ENCODE measurements around the gene SSBP4. TPM values are rescaled to one million over a fixed set of nuclear protein-coding genes. Genes with fewer than 3 reads are reported as not detected.
A peak's percentile ranks its signal among the peaks of the same experiment; 100 is the strongest.

SSBP4 gene
- total and polyA plus RNA-seq, 9 of the 15 experiments (the other 6 are each of a cell fraction or from before 2014, with no cell fraction given): 1.1 to 189 (median 39.0) TPM

DNA sequence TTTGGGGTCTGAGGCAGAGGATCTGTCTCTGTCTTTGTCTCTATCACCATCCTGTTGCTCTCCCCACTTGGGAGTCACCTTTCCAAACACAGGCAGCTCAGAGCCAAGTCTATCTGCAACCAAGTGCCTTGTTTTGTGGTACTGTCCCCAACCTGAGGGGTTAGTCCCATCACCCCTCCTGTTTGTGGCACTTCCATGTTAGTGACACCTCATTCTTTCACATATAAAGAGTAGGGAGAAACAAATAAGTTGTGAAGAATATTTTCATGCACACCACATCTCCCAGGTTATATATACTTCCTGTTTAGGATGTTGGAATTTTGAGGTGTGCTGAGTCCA, 29.5 kb upstream of the SSBP4 start (continued):
- TF ChIP-seq, protein P1, sequence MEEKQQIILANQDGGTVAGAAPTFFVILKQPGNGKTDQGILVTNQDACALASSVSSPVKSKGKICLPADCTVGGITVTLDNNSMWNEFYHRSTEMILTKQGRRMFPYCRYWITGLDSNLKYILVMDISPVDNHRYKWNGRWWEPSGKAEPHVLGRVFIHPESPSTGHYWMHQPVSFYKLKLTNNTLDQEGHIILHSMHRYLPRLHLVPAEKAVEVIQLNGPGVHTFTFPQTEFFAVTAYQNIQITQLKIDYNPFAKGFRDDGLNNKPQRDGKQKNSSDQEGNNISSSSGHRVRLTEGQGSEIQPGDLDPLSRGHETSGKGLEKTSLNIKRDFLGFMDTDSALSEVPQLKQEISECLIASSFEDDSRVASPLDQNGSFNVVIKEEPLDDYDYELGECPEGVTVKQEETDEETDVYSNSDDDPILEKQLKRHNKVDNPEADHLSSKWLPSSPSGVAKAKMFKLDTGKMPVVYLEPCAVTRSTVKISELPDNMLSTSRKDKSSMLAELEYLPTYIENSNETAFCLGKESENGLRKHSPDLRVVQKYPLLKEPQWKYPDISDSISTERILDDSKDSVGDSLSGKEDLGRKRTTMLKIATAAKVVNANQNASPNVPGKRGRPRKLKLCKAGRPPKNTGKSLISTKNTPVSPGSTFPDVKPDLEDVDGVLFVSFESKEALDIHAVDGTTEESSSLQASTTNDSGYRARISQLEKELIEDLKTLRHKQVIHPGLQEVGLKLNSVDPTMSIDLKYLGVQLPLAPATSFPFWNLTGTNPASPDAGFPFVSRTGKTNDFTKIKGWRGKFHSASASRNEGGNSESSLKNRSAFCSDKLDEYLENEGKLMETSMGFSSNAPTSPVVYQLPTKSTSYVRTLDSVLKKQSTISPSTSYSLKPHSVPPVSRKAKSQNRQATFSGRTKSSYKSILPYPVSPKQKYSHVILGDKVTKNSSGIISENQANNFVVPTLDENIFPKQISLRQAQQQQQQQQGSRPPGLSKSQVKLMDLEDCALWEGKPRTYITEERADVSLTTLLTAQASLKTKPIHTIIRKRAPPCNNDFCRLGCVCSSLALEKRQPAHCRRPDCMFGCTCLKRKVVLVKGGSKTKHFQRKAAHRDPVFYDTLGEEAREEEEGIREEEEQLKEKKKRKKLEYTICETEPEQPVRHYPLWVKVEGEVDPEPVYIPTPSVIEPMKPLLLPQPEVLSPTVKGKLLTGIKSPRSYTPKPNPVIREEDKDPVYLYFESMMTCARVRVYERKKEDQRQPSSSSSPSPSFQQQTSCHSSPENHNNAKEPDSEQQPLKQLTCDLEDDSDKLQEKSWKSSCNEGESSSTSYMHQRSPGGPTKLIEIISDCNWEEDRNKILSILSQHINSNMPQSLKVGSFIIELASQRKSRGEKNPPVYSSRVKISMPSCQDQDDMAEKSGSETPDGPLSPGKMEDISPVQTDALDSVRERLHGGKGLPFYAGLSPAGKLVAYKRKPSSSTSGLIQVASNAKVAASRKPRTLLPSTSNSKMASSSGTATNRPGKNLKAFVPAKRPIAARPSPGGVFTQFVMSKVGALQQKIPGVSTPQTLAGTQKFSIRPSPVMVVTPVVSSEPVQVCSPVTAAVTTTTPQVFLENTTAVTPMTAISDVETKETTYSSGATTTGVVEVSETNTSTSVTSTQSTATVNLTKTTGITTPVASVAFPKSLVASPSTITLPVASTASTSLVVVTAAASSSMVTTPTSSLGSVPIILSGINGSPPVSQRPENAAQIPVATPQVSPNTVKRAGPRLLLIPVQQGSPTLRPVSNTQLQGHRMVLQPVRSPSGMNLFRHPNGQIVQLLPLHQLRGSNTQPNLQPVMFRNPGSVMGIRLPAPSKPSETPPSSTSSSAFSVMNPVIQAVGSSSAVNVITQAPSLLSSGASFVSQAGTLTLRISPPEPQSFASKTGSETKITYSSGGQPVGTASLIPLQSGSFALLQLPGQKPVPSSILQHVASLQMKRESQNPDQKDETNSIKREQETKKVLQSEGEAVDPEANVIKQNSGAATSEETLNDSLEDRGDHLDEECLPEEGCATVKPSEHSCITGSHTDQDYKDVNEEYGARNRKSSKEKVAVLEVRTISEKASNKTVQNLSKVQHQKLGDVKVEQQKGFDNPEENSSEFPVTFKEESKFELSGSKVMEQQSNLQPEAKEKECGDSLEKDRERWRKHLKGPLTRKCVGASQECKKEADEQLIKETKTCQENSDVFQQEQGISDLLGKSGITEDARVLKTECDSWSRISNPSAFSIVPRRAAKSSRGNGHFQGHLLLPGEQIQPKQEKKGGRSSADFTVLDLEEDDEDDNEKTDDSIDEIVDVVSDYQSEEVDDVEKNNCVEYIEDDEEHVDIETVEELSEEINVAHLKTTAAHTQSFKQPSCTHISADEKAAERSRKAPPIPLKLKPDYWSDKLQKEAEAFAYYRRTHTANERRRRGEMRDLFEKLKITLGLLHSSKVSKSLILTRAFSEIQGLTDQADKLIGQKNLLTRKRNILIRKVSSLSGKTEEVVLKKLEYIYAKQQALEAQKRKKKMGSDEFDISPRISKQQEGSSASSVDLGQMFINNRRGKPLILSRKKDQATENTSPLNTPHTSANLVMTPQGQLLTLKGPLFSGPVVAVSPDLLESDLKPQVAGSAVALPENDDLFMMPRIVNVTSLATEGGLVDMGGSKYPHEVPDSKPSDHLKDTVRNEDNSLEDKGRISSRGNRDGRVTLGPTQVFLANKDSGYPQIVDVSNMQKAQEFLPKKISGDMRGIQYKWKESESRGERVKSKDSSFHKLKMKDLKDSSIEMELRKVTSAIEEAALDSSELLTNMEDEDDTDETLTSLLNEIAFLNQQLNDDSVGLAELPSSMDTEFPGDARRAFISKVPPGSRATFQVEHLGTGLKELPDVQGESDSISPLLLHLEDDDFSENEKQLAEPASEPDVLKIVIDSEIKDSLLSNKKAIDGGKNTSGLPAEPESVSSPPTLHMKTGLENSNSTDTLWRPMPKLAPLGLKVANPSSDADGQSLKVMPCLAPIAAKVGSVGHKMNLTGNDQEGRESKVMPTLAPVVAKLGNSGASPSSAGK (IDR thresholded peaks at IDR 0.05): no peak
- TF ChIP-seq ZNF23 (CRISPR knock-in tag; IDR thresholded peaks at IDR 0.05) (no peak), PTBP1 (IDR thresholded peaks at IDR 0.05; ENCODE audit: low read depth, low read length) (no peak), CBX2 (IDR thresholded peaks at IDR 0.05; ENCODE audit: insufficient read depth, low read length, poor library complexity, severe bottlenecking) (no peak), MYC (IDR thresholded peaks at IDR 0.05; ENCODE audit: low read depth, low read length) (no peak), MYC (CRISPR knock-in tag; IDR thresholded peaks at IDR 0.05; ENCODE audit: borderline replicate concordance, low read depth) (no peak), PHB (CRISPR knock-in tag; IDR thresholded peaks at IDR 0.05) (no peak), SMARCA4 (IDR thresholded peaks at IDR 0.05) (no peak), ZSCAN29 (IDR thresholded peaks at IDR 0.05) (no peak), IRF2 (CRISPR knock-in tag; IDR thresholded peaks at IDR 0.05) (no peak), FOXK1 (CRISPR knock-in tag; IDR thresholded peaks at IDR 0.05; ENCODE audit: borderline replicate concordance) (no peak), POLR2AphosphoS5 (IDR thresholded peaks at IDR 0.05; ENCODE audit: control insufficient read depth, insufficient read depth, low read depth, low read length) (0 out of 2 replicates have a peak, but pooled peaks have one; percentile 17)
- TF ChIP-seq, protein P2, sequence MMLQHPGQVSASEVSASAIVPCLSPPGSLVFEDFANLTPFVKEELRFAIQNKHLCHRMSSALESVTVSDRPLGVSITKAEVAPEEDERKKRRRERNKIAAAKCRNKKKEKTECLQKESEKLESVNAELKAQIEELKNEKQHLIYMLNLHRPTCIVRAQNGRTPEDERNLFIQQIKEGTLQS (IDR thresholded peaks at IDR 0.05): no peak
- TF ChIP-seq, protein P2 (CRISPR knock-in tag; conservative IDR thresholded peaks at IDR 0.05): no peak
- TF ChIP-seq, protein P3, sequence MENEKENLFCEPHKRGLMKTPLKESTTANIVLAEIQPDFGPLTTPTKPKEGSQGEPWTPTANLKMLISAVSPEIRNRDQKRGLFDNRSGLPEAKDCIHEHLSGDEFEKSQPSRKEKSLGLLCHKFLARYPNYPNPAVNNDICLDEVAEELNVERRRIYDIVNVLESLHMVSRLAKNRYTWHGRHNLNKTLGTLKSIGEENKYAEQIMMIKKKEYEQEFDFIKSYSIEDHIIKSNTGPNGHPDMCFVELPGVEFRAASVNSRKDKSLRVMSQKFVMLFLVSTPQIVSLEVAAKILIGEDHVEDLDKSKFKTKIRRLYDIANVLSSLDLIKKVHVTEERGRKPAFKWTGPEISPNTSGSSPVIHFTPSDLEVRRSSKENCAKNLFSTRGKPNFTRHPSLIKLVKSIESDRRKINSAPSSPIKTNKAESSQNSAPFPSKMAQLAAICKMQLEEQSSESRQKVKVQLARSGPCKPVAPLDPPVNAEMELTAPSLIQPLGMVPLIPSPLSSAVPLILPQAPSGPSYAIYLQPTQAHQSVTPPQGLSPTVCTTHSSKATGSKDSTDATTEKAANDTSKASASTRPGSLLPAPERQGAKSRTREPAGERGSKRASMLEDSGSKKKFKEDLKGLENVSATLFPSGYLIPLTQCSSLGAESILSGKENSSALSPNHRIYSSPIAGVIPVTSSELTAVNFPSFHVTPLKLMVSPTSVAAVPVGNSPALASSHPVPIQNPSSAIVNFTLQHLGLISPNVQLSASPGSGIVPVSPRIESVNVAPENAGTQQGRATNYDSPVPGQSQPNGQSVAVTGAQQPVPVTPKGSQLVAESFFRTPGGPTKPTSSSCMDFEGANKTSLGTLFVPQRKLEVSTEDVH (IDR thresholded peaks at IDR 0.05; ENCODE audit: low read depth, partially characterized antibody): peak; percentile 14

Measured in K562 (cell line).